ENCODE data around the gene OSBPL2. TPM values are rescaled to one million over a fixed set of nuclear protein-coding genes. Genes with fewer than 3 reads are reported as not detected.
A peak's percentile ranks its signal among the peaks of the same experiment; 100 is the strongest.

Gene OSBPL2
- total and polyA plus RNA-seq, 2 donors (not counting 3 experiments of a cell fraction or from before 2014, with no cell fraction given), result 13.1 to 33.0 TPM

DNA sequence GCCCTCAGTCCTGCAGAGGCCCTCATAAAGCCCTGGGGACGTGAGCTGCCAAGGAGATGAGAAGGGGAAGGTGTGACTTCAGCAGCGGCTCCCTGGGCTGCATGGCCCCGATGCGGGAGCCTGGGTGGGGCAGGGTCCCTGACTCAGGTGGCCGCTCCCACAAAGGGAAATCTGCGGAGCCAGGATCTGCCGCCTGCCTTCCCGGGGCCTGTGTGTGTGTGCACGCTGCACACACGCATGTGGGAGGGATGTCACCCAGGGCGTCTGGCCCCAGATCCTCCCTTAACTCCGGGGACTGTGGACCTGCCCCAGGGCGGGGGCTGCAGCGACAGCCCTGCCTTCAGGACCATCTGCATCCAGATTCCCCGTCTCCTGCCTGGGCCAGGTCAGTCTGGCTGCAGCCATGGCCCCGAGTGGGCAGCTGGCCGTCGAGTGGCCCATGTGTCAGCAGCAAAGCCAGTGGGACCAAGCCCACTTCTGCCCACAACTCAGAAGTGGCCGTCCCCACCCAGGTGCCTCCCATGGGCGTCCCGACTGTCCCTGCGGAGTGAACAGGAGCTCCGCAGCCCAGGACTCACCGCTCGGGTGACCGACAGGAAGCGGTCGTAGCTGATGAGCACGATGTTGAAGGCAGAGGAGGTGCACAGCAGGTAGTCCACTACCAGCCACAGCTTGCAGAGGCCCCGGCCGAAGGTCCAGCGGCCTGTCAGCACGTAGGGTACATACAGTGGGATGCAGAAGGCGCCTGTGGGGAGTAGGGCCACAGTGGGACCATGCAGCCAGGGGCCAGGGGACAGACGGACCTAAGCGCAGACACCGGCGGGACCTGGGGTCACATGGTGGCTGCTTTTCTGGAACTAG, 20.2 kb upstream of the OSBPL2 start:
- Histone ChIP-seq H3K9me1 (replicated peaks; ENCODE audit: control insufficient read depth, extremely low read depth, insufficient read depth, low read length) (no peaks in the 10 kb centered on the region), H3K4me3 (replicated peaks in 1 of 3; ENCODE audit: insufficient read depth in 1 of 3, low read depth in 1 of 3, low read length in 3 of 3) (no peak overlapping the region), H2AFZ (ENCODE audit: low read depth, low read length) (no peak overlapping the region), H3K36me3 (ENCODE audit: control insufficient read depth in 2 of 2, extremely low read depth in 1 of 2, insufficient read depth in 2 of 2, low read length in 2 of 2) (no peaks in the 10 kb centered on the region), H3K27me3 (ENCODE audit: control insufficient read depth in 2 of 2, insufficient read depth in 2 of 2, low read length in 2 of 2) (peaks cover 34 to 35% of the 10 kb centered on the region in 2 experiments), H4K20me1 (replicated peaks; ENCODE audit: control insufficient read depth, extremely low read depth, insufficient read depth, low read length) (no peaks in the 10 kb centered on the region), H3K9ac (replicated peaks; ENCODE audit: extremely low read depth, insufficient read depth, low read length) (no peak overlapping the region), H3K9me3 (replicated peaks; ENCODE audit: control insufficient read depth, insufficient read depth, low read length) (no peaks in the 10 kb centered on the region), H3K4me2 (ENCODE audit: insufficient read depth, low read length) (no peak overlapping the region), H3K27ac (ENCODE audit: insufficient read depth, low read depth, low read length) (no peak overlapping the region), H3K79me2 (ENCODE audit: control insufficient read depth, insufficient read depth, low read length) (no peaks in the 10 kb centered on the region), H3K4me1 (ENCODE audit: control insufficient read depth, extremely low read depth, insufficient read depth, low read length) (peaks cover 3% of the 10 kb centered on the region)
- BruUV-seq (replicated peaks), result no TSS peak
- FAIRE-seq, result no peak
- dilution Hi-C loops (cut with MboI; ENCODE audit: extremely low pct_ligation_motif_present, low sequenced_read_pairs), result no loop called here
- DNase-seq (ENCODE audit: low read depth, low spot score), result no peak
- ChIA-PET POLR2A (no interaction called here), CTCF (interaction anchor here (0.8 kb wide), 1 partner anchor 164 kb away, joined by 3 read pairs; no protein-coding TSS in a partner anchor)
- peak; percentile 7 for TF ChIP-seq EZH2 (IDR thresholded peaks at IDR 0.05; ENCODE audit: borderline replicate concordance, low read depth, low read length, severe bottlenecking)
- TF ChIP-seq MYC (IDR thresholded peaks at IDR 0.05; ENCODE audit: low read depth, low read length), result no peak
- intact Hi-C loops (cut with micrococcal nuclease), result no loop called here

DNA sequence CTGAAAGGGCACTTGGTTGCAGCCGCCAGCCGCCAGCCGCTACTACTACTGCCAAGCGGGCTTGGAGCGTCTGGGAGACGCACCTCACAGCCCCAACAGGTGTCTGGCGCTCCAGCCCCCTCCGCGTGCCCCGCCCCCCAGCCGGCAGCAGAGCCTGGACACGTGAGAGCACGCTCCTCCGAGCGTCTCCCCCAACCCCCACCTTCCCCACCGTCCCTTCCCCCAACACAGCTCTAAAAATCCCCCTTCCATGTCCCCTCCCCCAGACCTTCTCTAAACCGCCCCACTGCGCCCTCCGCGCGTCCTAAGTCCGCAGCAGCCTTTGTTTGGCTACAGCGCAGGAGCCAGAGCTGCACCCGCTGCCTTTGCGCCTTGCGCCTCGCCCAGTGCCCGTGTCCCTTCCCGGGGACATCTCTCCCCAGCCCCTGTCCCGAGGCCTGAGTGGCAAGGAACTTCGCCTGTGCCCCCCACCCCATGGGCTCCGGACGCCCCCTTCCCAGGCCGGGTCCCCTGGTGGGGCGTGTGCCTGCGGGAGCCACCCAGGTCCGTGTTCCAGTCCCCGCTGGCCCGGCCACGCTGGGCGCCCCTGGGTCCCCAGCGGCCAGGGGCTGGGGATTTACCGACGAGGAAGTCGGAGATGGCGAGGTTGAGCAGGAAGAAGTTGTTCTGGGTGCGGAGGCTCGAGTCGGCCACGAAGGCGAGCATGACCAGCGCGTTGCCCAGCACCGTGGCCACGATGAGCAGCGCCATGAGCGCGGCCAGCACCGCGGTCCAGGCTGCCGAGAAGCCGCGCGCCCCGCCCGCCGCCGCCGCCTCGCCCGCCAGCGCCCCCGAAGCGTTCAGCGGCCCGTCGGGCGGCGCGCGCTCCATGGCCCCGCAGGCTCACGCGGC, 19.0 kb upstream of the OSBPL2 start:
- ChIA-PET CTCF (interaction anchor here (0.8 kb wide), 2 partner anchors 65 to 163 kb away, joined by 3 read pairs; no protein-coding TSS in a partner anchor), POLR2A (no interaction called here)
- Histone ChIP-seq H4K20me1 (replicated peaks; ENCODE audit: control insufficient read depth, extremely low read depth, insufficient read depth, low read length) (no peaks in the 10 kb centered on the region), H3K4me1 (ENCODE audit: control insufficient read depth, extremely low read depth, insufficient read depth, low read length) (peaks cover 3% of the 10 kb centered on the region), H3K9me1 (replicated peaks; ENCODE audit: control insufficient read depth, extremely low read depth, insufficient read depth, low read length) (no peaks in the 10 kb centered on the region), H3K27ac (ENCODE audit: insufficient read depth, low read depth, low read length) (no peak overlapping the region), H2AFZ (ENCODE audit: low read depth, low read length) (no peak overlapping the region), H3K4me2 (ENCODE audit: insufficient read depth, low read length) (no peak overlapping the region), H3K36me3 (ENCODE audit: control insufficient read depth in 2 of 2, extremely low read depth in 1 of 2, insufficient read depth in 2 of 2, low read length in 2 of 2) (no peaks in the 10 kb centered on the region), H3K9me3 (replicated peaks; ENCODE audit: control insufficient read depth, insufficient read depth, low read length) (no peaks in the 10 kb centered on the region), H3K27me3 (ENCODE audit: control insufficient read depth in 2 of 2, insufficient read depth in 2 of 2, low read length in 2 of 2) (peaks cover 34 to 35% of the 10 kb centered on the region in 2 experiments), H3K79me2 (ENCODE audit: control insufficient read depth, insufficient read depth, low read length) (no peaks in the 10 kb centered on the region), H3K4me3 (replicated peaks in 1 of 3; ENCODE audit: insufficient read depth in 1 of 3, low read depth in 1 of 3, low read length in 3 of 3) (no peak overlapping the region), H3K9ac (replicated peaks; ENCODE audit: extremely low read depth, insufficient read depth, low read length) (no peak overlapping the region)
- dilution Hi-C loops (cut with MboI; ENCODE audit: extremely low pct_ligation_motif_present, low sequenced_read_pairs) (no loop called here), intact Hi-C loops (cut with micrococcal nuclease) (no loop called here)
- TF ChIP-seq EZH2 (IDR thresholded peaks at IDR 0.05; ENCODE audit: borderline replicate concordance, low read depth, low read length, severe bottlenecking), result peak; percentile 69
- TF ChIP-seq, protein P1, sequence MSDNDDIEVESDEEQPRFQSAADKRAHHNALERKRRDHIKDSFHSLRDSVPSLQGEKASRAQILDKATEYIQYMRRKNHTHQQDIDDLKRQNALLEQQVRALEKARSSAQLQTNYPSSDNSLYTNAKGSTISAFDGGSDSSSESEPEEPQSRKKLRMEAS (IDR thresholded peaks at IDR 0.05; ENCODE audit: insufficient read depth, insufficient read length), result no peak
- no peak for TF ChIP-seq MYC (IDR thresholded peaks at IDR 0.05; ENCODE audit: low read depth, low read length)
- DNase-seq (ENCODE audit: low read depth, low spot score) (no peak), FAIRE-seq (peak; percentile 15)
- no TSS peak for BruUV-seq (replicated peaks)

Measured in endothelial cell of umbilical vein (primary cell).